Right forelimb (tissue), 1 donor: Measurements from ENCODE around the gene RALB.
A peak's percentile ranks its signal among the peaks of the same experiment; 100 is the strongest.

Experiments used
- DNase-seq: peaks from one replicate; pipeline ENCODE4 v3.0.0-alpha.2; 2018

RALB gene

DNA sequence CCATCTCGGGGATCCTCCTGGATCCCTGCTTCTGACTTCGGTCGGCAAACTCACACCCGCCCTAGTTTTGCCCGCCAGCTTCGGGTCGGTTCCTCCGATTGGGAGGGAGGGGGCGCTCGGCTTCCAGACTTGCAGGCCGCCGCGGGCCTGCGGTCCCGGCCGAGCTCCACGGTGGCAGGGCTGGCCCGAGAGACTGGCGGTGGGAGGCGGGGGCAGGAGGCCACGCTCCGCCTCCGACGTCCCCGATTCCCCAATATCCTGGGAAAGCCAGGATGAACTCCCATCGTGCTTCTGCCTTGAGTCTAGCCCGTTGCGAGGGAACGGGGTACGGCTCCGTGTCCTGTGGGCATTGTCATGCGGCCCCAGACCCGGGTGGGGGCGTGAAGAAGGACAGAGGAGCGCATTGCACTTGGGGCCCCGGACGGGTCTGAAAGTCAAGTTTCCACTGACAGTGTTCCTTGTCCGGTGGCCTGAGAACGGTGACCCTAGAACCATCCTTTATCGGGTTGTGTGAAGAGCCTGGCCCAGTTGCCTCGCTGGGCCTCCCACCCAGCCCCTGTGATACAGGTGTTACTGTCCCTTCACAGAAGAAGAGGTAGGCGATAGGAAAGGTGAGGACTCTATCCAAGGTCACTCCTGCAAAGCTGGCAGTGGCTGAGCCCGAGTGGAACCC, 90.9 kb downstream of the RALB start:
- peak; percentile 87 for DNase-seq
